Measurements from ENCODE around the gene HELZ2.

Gene HELZ2

GRCh38 chr20:63588641-63589041, 14.6 kb upstream of the HELZ2 start:
- no peak overlapping the region for H3K27ac ChIP-seq (ENCODE audit: low read depth in 2 of 2, low read length in 2 of 2)
- H3K4me3 ChIP-seq (ENCODE audit: low read length in 2 of 2) = no peak overlapping the region
- H3K9me3 ChIP-seq (ENCODE audit: control insufficient read depth in 2 of 2, low read length in 2 of 2) = no peaks in the 10 kb centered on the region
- no peak overlapping the region for H3K9ac ChIP-seq (ENCODE audit: low read depth in 1 of 2, low read length in 2 of 2)
- no peaks in the 10 kb centered on the region for H3K27me3 ChIP-seq (ENCODE audit: control insufficient read depth in 2 of 2, insufficient read depth in 2 of 2, low read length in 2 of 2)
- H3K4me1 ChIP-seq (ENCODE audit: control insufficient read depth in 2 of 2, insufficient read depth in 2 of 2, low read length in 2 of 2) = no peaks in the 10 kb centered on the region
- peaks cover 25 to 33% of the 10 kb centered on the region in 2 donors for H3K36me3 ChIP-seq (ENCODE audit: control insufficient read depth in 2 of 2, insufficient read depth in 2 of 2, low read length in 2 of 2)

GRCh38 chr20:63587776-63588591, 13.9 kb upstream of the HELZ2 start:
- no peaks in the 10 kb centered on the region for H3K9me3 ChIP-seq (ENCODE audit: control insufficient read depth in 2 of 2, low read length in 2 of 2)
- no peak overlapping the region for H3K9ac ChIP-seq (ENCODE audit: low read depth in 1 of 2, low read length in 2 of 2)
- no peaks in the 10 kb centered on the region for H3K27me3 ChIP-seq (ENCODE audit: control insufficient read depth in 2 of 2, insufficient read depth in 2 of 2, low read length in 2 of 2)
- no peak overlapping the region for H3K27ac ChIP-seq (ENCODE audit: low read depth in 2 of 2, low read length in 2 of 2)
- no peak overlapping the region for H3K4me3 ChIP-seq (ENCODE audit: low read length in 2 of 2)
- H3K4me1 ChIP-seq (ENCODE audit: control insufficient read depth in 2 of 2, insufficient read depth in 2 of 2, low read length in 2 of 2) = no peaks in the 10 kb centered on the region
- peaks cover 25 to 30% of the 10 kb centered on the region in 2 donors for H3K36me3 ChIP-seq (ENCODE audit: control insufficient read depth in 2 of 2, insufficient read depth in 2 of 2, low read length in 2 of 2)

- no peak overlapping the region for H3K27ac ChIP-seq (ENCODE audit: low read depth in 2 of 2, low read length in 2 of 2)
- H3K4me1 ChIP-seq (ENCODE audit: control insufficient read depth in 2 of 2, insufficient read depth in 2 of 2, low read length in 2 of 2) = no peaks in the 10 kb centered on the region
- H3K9me3 ChIP-seq (ENCODE audit: control insufficient read depth in 2 of 2, low read length in 2 of 2) = no peaks in the 10 kb centered on the region
- H3K9ac ChIP-seq (ENCODE audit: low read depth in 1 of 2, low read length in 2 of 2) = no peak overlapping the region
- H3K4me3 ChIP-seq (ENCODE audit: low read length in 2 of 2) = no peak overlapping the region
- peaks cover 20 to 22% of the 10 kb centered on the region in 2 donors for H3K36me3 ChIP-seq (ENCODE audit: control insufficient read depth in 2 of 2, insufficient read depth in 2 of 2, low read length in 2 of 2)
- no peaks in the 10 kb centered on the region for H3K27me3 ChIP-seq (ENCODE audit: control insufficient read depth in 2 of 2, insufficient read depth in 2 of 2, low read length in 2 of 2)
Observed at GRCh38 chr20:63587256-63587655, 13.2 kb upstream of the HELZ2 start.

- no peak overlapping the region for H3K27ac ChIP-seq (ENCODE audit: low read depth in 2 of 2, low read length in 2 of 2)
- no peak overlapping the region for H3K4me3 ChIP-seq (ENCODE audit: low read length in 2 of 2)
- peaks cover 17 to 18% of the 10 kb centered on the region in 2 donors for H3K36me3 ChIP-seq (ENCODE audit: control insufficient read depth in 2 of 2, insufficient read depth in 2 of 2, low read length in 2 of 2)
- no peaks in the 10 kb centered on the region for H3K9me3 ChIP-seq (ENCODE audit: control insufficient read depth in 2 of 2, low read length in 2 of 2)
- no peaks in the 10 kb centered on the region for H3K27me3 ChIP-seq (ENCODE audit: control insufficient read depth in 2 of 2, insufficient read depth in 2 of 2, low read length in 2 of 2)
- H3K9ac ChIP-seq (ENCODE audit: low read depth in 1 of 2, low read length in 2 of 2) = no peak overlapping the region
- no peaks in the 10 kb centered on the region for H3K4me1 ChIP-seq (ENCODE audit: control insufficient read depth in 2 of 2, insufficient read depth in 2 of 2, low read length in 2 of 2)
Observed at GRCh38 chr20:63586797-63587196, 12.8 kb upstream of the HELZ2 start.

- Histone ChIP-seq H3K27ac (ENCODE audit: low read depth in 2 of 2, low read length in 2 of 2) (no peak overlapping the region), H3K4me1 (ENCODE audit: control insufficient read depth in 2 of 2, insufficient read depth in 2 of 2, low read length in 2 of 2) (no peaks in the 10 kb centered on the region), H3K9me3 (ENCODE audit: control insufficient read depth in 2 of 2, low read length in 2 of 2) (no peaks in the 10 kb centered on the region), H3K36me3 (ENCODE audit: control insufficient read depth in 2 of 2, insufficient read depth in 2 of 2, low read length in 2 of 2) (peaks cover 13% of the 10 kb centered on the region in 2 donors), H3K27me3 (ENCODE audit: control insufficient read depth in 2 of 2, insufficient read depth in 2 of 2, low read length in 2 of 2) (no peaks in the 10 kb centered on the region), H3K4me3 (ENCODE audit: low read length in 2 of 2) (no peak overlapping the region), H3K9ac (ENCODE audit: low read depth in 1 of 2, low read length in 2 of 2) (no peak overlapping the region)
Observed at GRCh38 chr20:63585616-63586565, 11.9 kb upstream of the HELZ2 start.

GRCh38 chr20:63582382-63583063, 8.5 kb upstream of the HELZ2 start:
- no peaks in the 10 kb centered on the region for H3K36me3 ChIP-seq (ENCODE audit: control insufficient read depth in 2 of 2, insufficient read depth in 2 of 2, low read length in 2 of 2)
- H3K9ac ChIP-seq (ENCODE audit: low read depth in 1 of 2, low read length in 2 of 2) = no peak overlapping the region
- H3K27ac ChIP-seq (ENCODE audit: low read depth in 2 of 2, low read length in 2 of 2) = no peak overlapping the region
- peaks cover 7 to 10% of the 10 kb centered on the region in 2 donors for H3K27me3 ChIP-seq (ENCODE audit: control insufficient read depth in 2 of 2, insufficient read depth in 2 of 2, low read length in 2 of 2)
- H3K4me1 ChIP-seq (ENCODE audit: control insufficient read depth in 2 of 2, insufficient read depth in 2 of 2, low read length in 2 of 2) = no peaks in the 10 kb centered on the region
- no peak overlapping the region for H3K4me3 ChIP-seq (ENCODE audit: low read length in 2 of 2)
- no peaks in the 10 kb centered on the region for H3K9me3 ChIP-seq (ENCODE audit: control insufficient read depth in 2 of 2, low read length in 2 of 2)

- peaks cover 7 to 10% of the 10 kb centered on the region in 2 donors for H3K27me3 ChIP-seq (ENCODE audit: control insufficient read depth in 2 of 2, insufficient read depth in 2 of 2, low read length in 2 of 2)
- H3K36me3 ChIP-seq (ENCODE audit: control insufficient read depth in 2 of 2, insufficient read depth in 2 of 2, low read length in 2 of 2) = no peaks in the 10 kb centered on the region
- no peak overlapping the region for H3K4me3 ChIP-seq (ENCODE audit: low read length in 2 of 2)
- H3K27ac ChIP-seq (ENCODE audit: low read depth in 2 of 2, low read length in 2 of 2) = no peak overlapping the region
- no peaks in the 10 kb centered on the region for H3K9me3 ChIP-seq (ENCODE audit: control insufficient read depth in 2 of 2, low read length in 2 of 2)
- no peak overlapping the region for H3K9ac ChIP-seq (ENCODE audit: low read depth in 1 of 2, low read length in 2 of 2)
- no peaks in the 10 kb centered on the region for H3K4me1 ChIP-seq (ENCODE audit: control insufficient read depth in 2 of 2, insufficient read depth in 2 of 2, low read length in 2 of 2)
Observed at GRCh38 chr20:63580796-63581461, 6.9 kb upstream of the HELZ2 start.

GRCh38 chr20:63579017-63579694, 5.1 kb upstream of the HELZ2 start:
- no peak overlapping the region for H3K4me3 ChIP-seq (ENCODE audit: low read length in 2 of 2)
- no peaks in the 10 kb centered on the region for H3K9me3 ChIP-seq (ENCODE audit: control insufficient read depth in 2 of 2, low read length in 2 of 2)
- H3K4me1 ChIP-seq (ENCODE audit: control insufficient read depth in 2 of 2, insufficient read depth in 2 of 2, low read length in 2 of 2) = peaks cover 0 to 3% of the 10 kb centered on the region in 2 donors
- H3K27me3 ChIP-seq (ENCODE audit: control insufficient read depth in 2 of 2, insufficient read depth in 2 of 2, low read length in 2 of 2) = peaks cover 7 to 10% of the 10 kb centered on the region in 2 donors
- H3K9ac ChIP-seq (ENCODE audit: low read depth in 1 of 2, low read length in 2 of 2) = no peak overlapping the region
- H3K36me3 ChIP-seq (ENCODE audit: control insufficient read depth in 2 of 2, insufficient read depth in 2 of 2, low read length in 2 of 2) = no peaks in the 10 kb centered on the region
- H3K27ac ChIP-seq (ENCODE audit: low read depth in 2 of 2, low read length in 2 of 2) = no peak overlapping the region
